Endodermal cell (in vitro differentiated cells): Measurements from ENCODE around the gene CCM2. TPM values are rescaled to one million over a fixed set of nuclear protein-coding genes. Genes with fewer than 3 reads are reported as not detected.

Source experiments
- DNase-seq: peaks from one replicate; pipeline ENCODE4 v3.0.0-alpha.2; 2017
- H3K27ac ChIP-seq: 2 replicates; pipeline ENCODE4 v1.5.1; 2013; ENCODE audit warnings: mild to moderate bottlenecking, low read depth, low read length, moderate library complexity
- H3K27me3 ChIP-seq: 2 replicates; pipeline ENCODE4 v1.6.1; 2013; ENCODE audit warnings: mild to moderate bottlenecking, low read length, moderate library complexity; ENCODE audit not compliant: insufficient read depth, control insufficient read depth, poor library complexity, severe bottlenecking
- H3K36me3 ChIP-seq: 2 replicates; pipeline ENCODE4 v1.7.0; 2013; ENCODE audit warnings: mild to moderate bottlenecking, low read length, moderate library complexity; ENCODE audit not compliant: control insufficient read depth, insufficient read depth
- H3K4me1 ChIP-seq: one replicate; pipeline ENCODE4 v1.7.0; 2013; ENCODE audit warnings: low read length; ENCODE audit not compliant: control insufficient read depth, insufficient read depth
- H3K4me3 ChIP-seq: 2 replicates; pipeline ENCODE4 v1.5.1; 2013; ENCODE audit warnings: mild to moderate bottlenecking, low read length, moderate library complexity
- H3K9ac ChIP-seq: 2 replicates; pipeline ENCODE4 v1.6.1; 2013; ENCODE audit warnings: mild to moderate bottlenecking, low read length, moderate library complexity; ENCODE audit not compliant: poor library complexity, severe bottlenecking; ENCODE audit errors: extremely low read depth
- H3K9me3 ChIP-seq: 2 replicates; pipeline ENCODE4 v1.6.1; 2013; ENCODE audit warnings: mild to moderate bottlenecking, low read length, moderate library complexity; ENCODE audit not compliant: control insufficient read depth
- H3K27ac Mint-ChIP-seq: 2 replicates; pipeline ENCODE4 v1.8.0; 2020; ENCODE audit warnings: mixed read lengths
- H3K27me3 Mint-ChIP-seq: 2 replicates; pipeline ENCODE4 v1.8.0; 2021; ENCODE audit warnings: mild to moderate bottlenecking, mixed read lengths; ENCODE audit not compliant: insufficient read depth
- H3K36me3 Mint-ChIP-seq: 2 replicates; pipeline ENCODE4 v1.8.0; 2020; ENCODE audit warnings: low read depth, mixed read lengths
- H3K4me1 Mint-ChIP-seq: 2 replicates; pipeline ENCODE4 v1.8.0; 2020; ENCODE audit warnings: mixed read lengths
- H3K4me3 Mint-ChIP-seq: 2 replicates; pipeline ENCODE4 v1.8.0; 2020; ENCODE audit warnings: mild to moderate bottlenecking, moderate library complexity, mixed read lengths
- H3K9me3 Mint-ChIP-seq: 2 replicates; pipeline ENCODE4 v1.8.0; 2020; ENCODE audit warnings: mild to moderate bottlenecking, mixed read lengths
- WGBS, 2 experiments: methylation state at CpG; one replicate each; pipeline versions ENCODE4 v1.1.5 to v1.1.7; 2013; ENCODE audit warnings: missing lambda C conversion rate in 2 of 2, mixed read lengths in 1 of 2; ENCODE audit not compliant: insufficient coverage in 1 of 2, insufficient read length in 1 of 2; 5-methylcytosine and 5-hydroxymethylcytosine counted together
- total RNA-seq, 2 donors: library from RNA; stranded (reverse); fragmentation: NEBNext Ultra II Directional in 1 of 2; extraction: Animal tissue kit (Norgen Biotek cat#: 25700) in 1 of 2; gene quantifications; 2 replicates in 1 of 2; 3 replicates in 1 of 2; pipeline ENCODE4 v1.2.1, GENCODE V29; 2021
- TF ChIP-seq, protein P1 (sequence below): fragments of 200-600 bp; sonication (generic); conservative IDR thresholded peaks from 2 replicates; pipeline ENCODE4 v1.5.0; 2021; ENCODE audit warnings: antibody characterized with exemption, mild to moderate bottlenecking

The CCM2 gene
- total RNA-seq, 2 donors from 2014 or later = 37.4 to 38.1 TPM

DNA sequence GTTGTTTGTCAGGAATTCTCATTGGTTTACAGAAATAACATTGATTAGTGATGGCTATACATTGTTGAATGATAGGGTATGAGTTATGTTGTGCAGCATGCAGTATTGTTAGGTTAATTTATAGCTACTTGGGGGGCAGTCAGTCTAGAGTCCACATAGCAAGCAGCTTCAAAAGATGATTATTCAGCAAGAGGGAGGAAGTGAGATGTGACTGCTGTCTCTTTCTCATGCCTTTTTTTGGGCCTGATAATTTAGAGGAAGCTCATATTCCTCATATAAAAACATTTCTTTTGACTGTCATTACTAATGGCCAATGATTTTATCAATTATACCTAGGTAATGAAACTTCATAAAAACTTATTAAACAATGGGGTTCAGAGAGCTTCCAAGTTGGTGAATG, 114.9 kb downstream of the CCM2 start:
- H3K4me1 Mint-ChIP-seq = peaks cover 5% of the 10 kb centered on the region

DNA sequence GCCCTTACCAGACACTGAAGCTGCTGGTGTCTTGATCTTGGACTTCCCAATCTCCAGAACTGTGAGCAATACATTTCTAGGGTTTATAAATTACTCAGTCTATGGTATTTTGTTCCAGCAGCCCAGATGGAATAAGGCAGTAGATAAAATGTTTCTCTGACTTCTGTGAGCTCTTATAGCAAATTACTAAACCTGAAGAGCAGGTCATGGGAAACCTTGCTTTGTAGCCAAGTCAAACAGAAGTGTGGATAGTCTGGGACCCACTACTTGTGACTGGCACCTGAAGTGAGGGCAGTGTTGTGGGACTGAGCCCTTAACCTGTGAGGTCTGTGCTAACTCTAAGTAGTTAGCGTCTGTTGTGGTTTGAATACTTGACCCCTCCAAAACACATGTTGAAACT, 116.0 kb downstream of the CCM2 start:
- H3K27ac Mint-ChIP-seq = no peak overlapping the region
- H3K4me1 Mint-ChIP-seq = no peaks in the 10 kb centered on the region
- DNase-seq = no peak

More for the DNA sequence above, 114.9 kb downstream of the CCM2 start:
- Histone ChIP-seq H3K27me3 (peaks cover 32% of the 10 kb centered on the region), H3K9ac (no peak overlapping the region), H3K4me3 (no peak overlapping the region), H3K9me3 (no peaks in the 10 kb centered on the region), H3K36me3 (no peaks in the 10 kb centered on the region), H3K4me1 (no peaks in the 10 kb centered on the region), H3K27ac (no peak overlapping the region)
- Mint-ChIP-seq H3K9me3 (no peaks in the 10 kb centered on the region), H3K36me3 (peaks cover 2% of the 10 kb centered on the region), H3K27ac (no peak overlapping the region), H3K27me3 (peaks cover 37% of the 10 kb centered on the region), H3K4me3 (no peak overlapping the region)
- no peak for DNase-seq
- TF ChIP-seq, protein P1, sequence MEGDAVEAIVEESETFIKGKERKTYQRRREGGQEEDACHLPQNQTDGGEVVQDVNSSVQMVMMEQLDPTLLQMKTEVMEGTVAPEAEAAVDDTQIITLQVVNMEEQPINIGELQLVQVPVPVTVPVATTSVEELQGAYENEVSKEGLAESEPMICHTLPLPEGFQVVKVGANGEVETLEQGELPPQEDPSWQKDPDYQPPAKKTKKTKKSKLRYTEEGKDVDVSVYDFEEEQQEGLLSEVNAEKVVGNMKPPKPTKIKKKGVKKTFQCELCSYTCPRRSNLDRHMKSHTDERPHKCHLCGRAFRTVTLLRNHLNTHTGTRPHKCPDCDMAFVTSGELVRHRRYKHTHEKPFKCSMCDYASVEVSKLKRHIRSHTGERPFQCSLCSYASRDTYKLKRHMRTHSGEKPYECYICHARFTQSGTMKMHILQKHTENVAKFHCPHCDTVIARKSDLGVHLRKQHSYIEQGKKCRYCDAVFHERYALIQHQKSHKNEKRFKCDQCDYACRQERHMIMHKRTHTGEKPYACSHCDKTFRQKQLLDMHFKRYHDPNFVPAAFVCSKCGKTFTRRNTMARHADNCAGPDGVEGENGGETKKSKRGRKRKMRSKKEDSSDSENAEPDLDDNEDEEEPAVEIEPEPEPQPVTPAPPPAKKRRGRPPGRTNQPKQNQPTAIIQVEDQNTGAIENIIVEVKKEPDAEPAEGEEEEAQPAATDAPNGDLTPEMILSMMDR = no peak

DNA sequence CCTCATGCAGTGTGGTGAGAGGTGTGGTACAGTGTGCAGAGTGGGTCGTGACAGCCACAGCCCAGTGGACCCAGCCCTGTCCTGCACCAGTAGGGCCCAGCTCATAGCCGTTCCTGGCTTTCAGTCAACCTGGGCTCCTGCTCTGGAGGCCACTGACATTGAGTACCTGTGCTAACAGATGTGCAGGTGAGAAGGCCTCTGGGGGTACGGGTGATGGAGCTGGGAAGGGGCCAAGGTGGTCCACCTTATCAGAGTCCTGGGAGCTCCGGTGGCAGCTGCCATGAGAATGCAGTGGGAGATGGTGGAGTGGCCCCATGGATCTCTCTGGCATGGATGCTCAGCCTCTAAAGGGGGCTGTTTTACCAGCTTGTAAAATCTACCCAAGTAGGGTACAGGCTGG, 117.6 kb downstream of the CCM2 start:
- no peaks in the 10 kb centered on the region for H3K4me1 Mint-ChIP-seq
- Histone ChIP-seq H3K9me3 (no peaks in the 10 kb centered on the region), H3K27me3 (peaks cover 32% of the 10 kb centered on the region), H3K36me3 (no peaks in the 10 kb centered on the region), H3K9ac (no peak overlapping the region), H3K27ac (no peak overlapping the region), H3K4me1 (no peaks in the 10 kb centered on the region), H3K4me3 (no peak overlapping the region)
- H3K36me3 Mint-ChIP-seq = no peaks in the 10 kb centered on the region
- H3K27me3 Mint-ChIP-seq = peaks cover 37% of the 10 kb centered on the region
- TF ChIP-seq, protein P1 = no peak
- H3K9me3 Mint-ChIP-seq = no peaks in the 10 kb centered on the region
- DNase-seq = peak; percentile 22
- H3K27ac Mint-ChIP-seq = no peak overlapping the region
- WGBS, 2 experiments = 69 to 71% methylated on average over 3 to 4 of the region's 4 CpGs
- H3K4me3 Mint-ChIP-seq = no peak overlapping the region

More for the DNA sequence above, 116.0 kb downstream of the CCM2 start:
- peaks cover 37% of the 10 kb centered on the region for H3K27me3 Mint-ChIP-seq
- H3K4me3 Mint-ChIP-seq = no peak overlapping the region
- Histone ChIP-seq H3K9ac (no peak overlapping the region), H3K27ac (no peak overlapping the region), H3K4me3 (no peak overlapping the region), H3K27me3 (peaks cover 32% of the 10 kb centered on the region), H3K4me1 (no peaks in the 10 kb centered on the region), H3K9me3 (no peaks in the 10 kb centered on the region), H3K36me3 (no peaks in the 10 kb centered on the region)
- H3K36me3 Mint-ChIP-seq = no peaks in the 10 kb centered on the region
- TF ChIP-seq, protein P1 = no peak
- no peaks in the 10 kb centered on the region for H3K9me3 Mint-ChIP-seq
- 93 to 100% methylated on average over 1 of the region's 1 CpG for WGBS, 2 experiments
